K562 (cell line): ENCODE results near the gene PACS2. TPM values are rescaled to one million over a fixed set of nuclear protein-coding genes. Genes with fewer than 3 reads are reported as not detected.
A peak's percentile ranks its signal among the peaks of the same experiment; 100 is the strongest.

Experiments
- ATAC-seq: fragments of 200-7000 bp; cut with Tn5 transposase; 3 replicates; pipeline ENCODE4 v1.9.1; 2020; ENCODE audit warnings: moderate library complexity
- BruUV-seq: library from RNA; stranded (reverse); fragments of 400-500 nt; replicated peaks from 2 replicates; lab custom pipeline; 2021; lab: Mats Ljungman, UMichigan
- CTCF ChIA-PET: fragments of 300-600 bp; formaldehyde crosslinking; extraction: SDS; loops from one replicate; lab custom pipeline; 2021; ENCODE audit warnings: low intra/inter-chr PET ratio; lab: Yijun Ruan, JAX
- POLR2A ChIA-PET: fragments of 300-600, 350-650 bp; sonication (Branson Sonifier 250); formaldehyde crosslinking; extraction: SDS; loops from one replicate; lab custom pipeline; 2021; ENCODE audit warnings: antibody characterized with exemption, inconsistent platforms; lab: Yijun Ruan, JAX
- DNase-seq, 4 experiments: peaks; one replicate each; pipeline versions ENCODE4 v3.0.0 to v3.0.0-alpha.2; 2011 to 2018; ENCODE audit warnings: low spot score in 3 of 4, mixed read lengths in 3 of 4; ENCODE audit errors: extremely low read depth in 1 of 4
- FAIRE-seq: peaks from 2 replicates; lab custom pipeline; 2011; peaks lifted over from hg19 to GRCh38; lab: Jason Lieb, UNC
- H2AFZ ChIP-seq: 2 replicates; pipeline ENCODE4 v1.6.0; 2011; ENCODE audit warnings: low read depth, low read length, control low read depth, inconsistent platforms
- H3K27ac ChIP-seq: fragments of 200-600 bp; 3 replicates; pipeline ENCODE4 v1.8.0; 2011; ENCODE audit warnings: low read depth, mild to moderate bottlenecking, control low read depth, inconsistent platforms, low read length, moderate library complexity, mixed read lengths; ENCODE audit errors: extremely low read depth
- H3K27me3 ChIP-seq, 2 experiments: fragments of 300-600 bp in 1 of 2; 2 replicates in 1 of 2; 3 replicates in 1 of 2; pipeline versions ENCODE4 v1.6.0 to v1.8.0; 2011; ENCODE audit warnings: inconsistent platforms in 2 of 2, low read length in 2 of 2, mild to moderate bottlenecking in 1 of 2, mixed read lengths in 1 of 2, moderate library complexity in 1 of 2; ENCODE audit not compliant: control insufficient read depth in 2 of 2, insufficient read depth in 2 of 2
- H3K36me3 ChIP-seq: fragments of 300-600 bp; 3 replicates; pipeline ENCODE4 v1.8.0; 2011; ENCODE audit warnings: mild to moderate bottlenecking, low read length, inconsistent platforms; ENCODE audit not compliant: control insufficient read depth, insufficient read depth
- H3K4me1 ChIP-seq, 2 experiments: fragments of 200-600 bp in 1 of 2; replicated peaks in 1 of 2; 2 replicates in 1 of 2; 3 replicates in 1 of 2; pipeline versions ENCODE4 v1.5.1 to v1.8.0; 2011; ENCODE audit warnings: inconsistent platforms in 2 of 2, low read length in 2 of 2, mild to moderate bottlenecking in 1 of 2, mixed read lengths in 1 of 2, moderate library complexity in 1 of 2; ENCODE audit not compliant: control insufficient read depth in 2 of 2, insufficient read depth in 2 of 2
- H3K4me2 ChIP-seq: 2 replicates; pipeline ENCODE4 v1.6.1; 2011; ENCODE audit warnings: low read length, control low read depth, inconsistent platforms, mixed read lengths; ENCODE audit not compliant: insufficient read depth
- H3K4me3 ChIP-seq: fragments of 200-600 bp; sonication (generic), shearing (Covaris generic); 2 replicates; pipeline ENCODE4 v1.5.1; 2016; ENCODE audit warnings: control low read depth, inconsistent platforms
- H3K79me2 ChIP-seq: fragments of 200-600 bp; 3 replicates; pipeline ENCODE4 v1.8.0; 2011; ENCODE audit warnings: low read length, inconsistent platforms; ENCODE audit not compliant: control insufficient read depth, insufficient read depth
- H3K9ac ChIP-seq, 2 experiments: 2 replicates each; pipeline versions ENCODE4 v1.6.0 to v1.6.1; 2011; ENCODE audit warnings: low read depth in 2 of 2, low read length in 2 of 2, control low read depth in 1 of 2, inconsistent platforms in 1 of 2, mild to moderate bottlenecking in 1 of 2, mixed read lengths in 1 of 2; ENCODE audit not compliant: insufficient read depth in 1 of 2
- H3K9me1 ChIP-seq: one replicate; pipeline ENCODE4 v1.6.0; 2011; ENCODE audit warnings: inconsistent platforms, mild to moderate bottlenecking, low read length, moderate library complexity; ENCODE audit not compliant: control insufficient read depth, insufficient read depth
- H3K9me3 ChIP-seq: replicated peaks from 2 replicates; pipeline ENCODE4 v1.5.1; 2011; ENCODE audit warnings: low read depth, low read length, inconsistent platforms; ENCODE audit not compliant: control insufficient read depth, insufficient read depth
- H4K20me1 ChIP-seq: replicated peaks from 2 replicates; pipeline ENCODE4 v1.6.1; 2011; ENCODE audit warnings: low read length, inconsistent platforms, mixed read lengths; ENCODE audit not compliant: control insufficient read depth, insufficient read depth
- CREBBP ChIP-seq: IDR thresholded peaks from one replicate; pipeline ENCODE4 v1.6.1; 2012; ENCODE audit warnings: low read depth, mild to moderate bottlenecking, control low read depth, inconsistent platforms, low read length
- ESRRA ChIP-seq: fragments of 450-650 bp; IDR thresholded peaks from 2 replicates; pipeline ENCODE4 v1.6.1; 2014; ENCODE audit warnings: low read depth, mild to moderate bottlenecking, moderate library complexity, borderline replicate concordance
- HLTF ChIP-seq: fragments of 450-650 bp; IDR thresholded peaks from 2 replicates; pipeline ENCODE4 v1.6.1; 2016
- POLR2G ChIP-seq: fragments of 200-400 bp; formaldehyde crosslinking; IDR thresholded peaks from 2 replicates; pipeline ENCODE4 v1.6.1; 2017; ENCODE audit warnings: low read depth, mild to moderate bottlenecking, antibody characterized with exemption, low read length, moderate library complexity
- WGBS: fragments of 100-300 bp; shearing (Covaris generic); methylation state at CpG from one replicate; pipeline ENCODE4 v1.1.6; 2016; ENCODE audit warnings: low coverage, mixed read lengths; ENCODE audit not compliant: insufficient coverage; ENCODE audit errors: missing lambda C conversion rate; 5-methylcytosine and 5-hydroxymethylcytosine counted together
- in situ Hi-C: fragments of 300-500 bp; cut with MboI; formaldehyde crosslinking; loops from 4 replicates; pipeline ENCODE4 v1.15.0; 2018; ENCODE audit warnings: inconsistent platforms, mixed read lengths
- intact Hi-C: fragments of 100-400 bp; cut with micrococcal nuclease; formaldehyde crosslinking; loops from 2 replicates; pipeline ENCODE4 v1.14.2; 2022
- polyA plus RNA-seq, 8 experiments: library from polyadenylated mRNA; depleted of rRNA in 4 of 8; stranded (reverse) in 5 of 8; unstranded in 3 of 8; fragments of >200 nt; fragmentation: Nextera tagmentation in 2 of 8; fragmentation: Illumina TruSeq in 1 of 8; extraction: Ambion mirVana in 2 of 8; extraction: Trizol in 1 of 8; gene quantifications; 2 replicates each; pipeline versions ENCODE4 v1.2.1 to v1.2.3, GENCODE V29; 2011 to 2014; ENCODE audit warnings: inconsistent platforms in 1 of 8, missing spikeins in 1 of 8
- total RNA-seq, 7 experiments: library from RNA; depleted of rRNA in 6 of 7; stranded (reverse); fragments of >200 nt in 6 of 7; fragmentation: Illumina TruSeq in 2 of 7; extraction: Trizol in 2 of 7; gene quantifications; 2 replicates each; pipeline versions ENCODE4 v1.2.1 to v1.2.3, GENCODE V29; 2011 to 2021; ENCODE audit warnings: low replicate concordance in 1 of 7
- TF ChIP-seq, protein P1 (sequence below): fragments of 450-650 bp; conservative IDR thresholded peaks from 2 replicates; pipeline ENCODE4 v1.6.1; 2016; ENCODE audit warnings: missing genetic modification characterization, low read depth, mild to moderate bottlenecking, control low read depth, missing compliant biosample characterization

PACS2 gene
- total and polyA plus RNA-seq, 9 of the 15 experiments (the other 6 are each of a cell fraction or from before 2014, with no cell fraction given), result 0.11 to 20.8 (median 9.9) TPM

GRCh38 chr14:105442125-105442524 is 127.6 kb downstream of the PACS2 start:
- H3K4me2 ChIP-seq, result no peak overlapping the region
- H3K79me2 ChIP-seq, result peaks cover 22% of the 10 kb centered on the region
- peaks cover 52% of the 10 kb centered on the region; the same call in 1 of the 3 replicates for H3K36me3 ChIP-seq
- BruUV-seq, result TSS peak; percentile 29
- in situ Hi-C loops, result no loop called here
- POLR2A ChIA-PET, result no interaction called here
- no peak for ATAC-seq
- CTCF ChIA-PET, result no interaction called here
- DNase-seq, result no peak
- H3K9me3 ChIP-seq, result no peaks in the 10 kb centered on the region
- no peak for FAIRE-seq
- intact Hi-C loops, result no loop called here
- TF ChIP-seq HLTF, result no peak
- TF ChIP-seq, protein P1, sequence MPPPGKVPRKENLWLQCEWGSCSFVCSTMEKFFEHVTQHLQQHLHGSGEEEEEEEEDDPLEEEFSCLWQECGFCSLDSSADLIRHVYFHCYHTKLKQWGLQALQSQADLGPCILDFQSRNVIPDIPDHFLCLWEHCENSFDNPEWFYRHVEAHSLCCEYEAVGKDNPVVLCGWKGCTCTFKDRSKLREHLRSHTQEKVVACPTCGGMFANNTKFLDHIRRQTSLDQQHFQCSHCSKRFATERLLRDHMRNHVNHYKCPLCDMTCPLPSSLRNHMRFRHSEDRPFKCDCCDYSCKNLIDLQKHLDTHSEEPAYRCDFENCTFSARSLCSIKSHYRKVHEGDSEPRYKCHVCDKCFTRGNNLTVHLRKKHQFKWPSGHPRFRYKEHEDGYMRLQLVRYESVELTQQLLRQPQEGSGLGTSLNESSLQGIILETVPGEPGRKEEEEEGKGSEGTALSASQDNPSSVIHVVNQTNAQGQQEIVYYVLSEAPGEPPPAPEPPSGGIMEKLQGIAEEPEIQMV (tag), result no peak
- no peak for TF ChIP-seq CREBBP
- no peak overlapping the region for H3K9ac ChIP-seq
- WGBS, result 80% methylated on average over 17 of the region's 17 CpGs
- H3K4me3 ChIP-seq, result no peak overlapping the region
- H3K4me1 ChIP-seq, result peaks cover 0 to 50% of the 10 kb centered on the region in 2 experiments; a peak in 2 of 5 replicates
- no peaks in the 10 kb centered on the region for H3K27me3 ChIP-seq
- H2AFZ ChIP-seq, result no peak overlapping the region
- peaks cover 8% of the 10 kb centered on the region; the same call in 1 of the 2 replicates for H4K20me1 ChIP-seq
- no peaks in the 10 kb centered on the region for H3K9me1 ChIP-seq
- no peak overlapping the region for H3K27ac ChIP-seq

- Histone ChIP-seq H3K9me1 (no peaks in the 10 kb centered on the region), H3K4me2 (no peak overlapping the region), H3K9ac (no peak overlapping the region), H3K4me1 (peaks cover 0 to 50% of the 10 kb centered on the region in 2 experiments; a peak in 2 of 5 replicates), H3K9me3 (no peaks in the 10 kb centered on the region), H3K27me3 (no peaks in the 10 kb centered on the region), H2AFZ (no peak overlapping the region), H3K36me3 (peaks cover 45% of the 10 kb centered on the region; the same call in 1 of the 3 replicates), H3K4me3 (no peak overlapping the region), H3K79me2 (peaks cover 15% of the 10 kb centered on the region), H3K27ac (no peak overlapping the region), H4K20me1 (0 out of 2 replicates have a peak, but pooled peaks cover 6% of the 10 kb centered on the region)
- ChIA-PET POLR2A (no interaction called here), CTCF (no interaction called here)
- TF ChIP-seq POLR2G (peak; percentile 35; the same call in 1 of the 2 replicates), ESRRA (no peak)
- BruUV-seq, result no TSS peak
- intact Hi-C loops (no loop called here), in situ Hi-C loops (no loop called here)
- WGBS, result 82% methylated on average over 10 of the region's 12 CpGs
- ATAC-seq, result no peak
- DNase-seq, result no peak
- FAIRE-seq, result no peak
These were observed 128.3 kb downstream of the PACS2 start for GRCh38 chr14:105442834-105443233.
